Activated naive CD4-positive, alpha-beta T cell treated with anti-CD3 and anti-CD28 coated beads, Interleukin-2, amount 10 ng/mL, durations not matched to agents 7 days and 5 days (primary cell): ENCODE measurements around the gene TMOD2.
A peak's percentile ranks its signal among the peaks of the same experiment; 100 is the strongest.
"Not testable (repeated sequence)": the region's sequence is repeated elsewhere in the genome, so short reads cannot be mapped to it uniquely, and the experiment has no call there.

Source experiments
- CTCF ChIA-PET: fragments of 350-600 bp; sonication (Branson Sonifier 250); formaldehyde crosslinking; loops from one replicate; lab custom pipeline; 2021; ENCODE audit warnings: antibody characterized with exemption; lab: Charles Lee
- DNase-seq: peaks from one replicate; pipeline ENCODE4 v3.0.0-alpha.2; 2020
- H3K27ac Mint-ChIP-seq: one replicate; pipeline ENCODE4 v1.8.0; 2021; ENCODE audit warnings: mild to moderate bottlenecking, moderate library complexity, mixed read lengths
- H3K27me3 Mint-ChIP-seq: one replicate; pipeline ENCODE4 v1.8.0; 2021; ENCODE audit warnings: mild to moderate bottlenecking, mixed read lengths
- H3K36me3 Mint-ChIP-seq: one replicate; pipeline ENCODE4 v1.8.0; 2021; ENCODE audit warnings: mixed read lengths
- H3K4me1 Mint-ChIP-seq: one replicate; pipeline ENCODE4 v1.8.0; 2021; ENCODE audit warnings: mixed read lengths
- H3K4me3 Mint-ChIP-seq: one replicate; pipeline ENCODE4 v1.8.0; 2021; ENCODE audit warnings: mild to moderate bottlenecking, moderate library complexity, mixed read lengths
- H3K9me3 Mint-ChIP-seq: one replicate; pipeline ENCODE4 v1.8.0; 2021; ENCODE audit warnings: mixed read lengths

TMOD2 gene

DNA sequence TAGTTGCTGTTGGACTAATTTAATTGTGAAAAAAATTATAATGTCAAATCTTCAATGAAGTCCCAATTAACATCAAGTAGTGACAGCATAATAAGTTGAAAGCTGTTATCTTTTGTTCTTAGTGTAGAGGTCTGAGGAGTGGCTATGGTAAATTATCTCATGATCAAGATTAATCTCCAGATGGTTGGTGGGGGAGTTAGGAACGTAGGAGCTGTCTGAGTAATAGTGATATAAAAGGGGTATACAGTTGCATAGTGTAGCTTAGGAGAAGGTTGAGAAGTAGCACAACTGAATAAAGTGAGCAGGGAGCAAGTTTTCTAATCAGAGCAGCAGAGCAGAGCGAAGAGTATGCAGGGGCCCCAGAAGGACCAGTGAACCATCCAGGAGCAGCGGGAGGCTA, 19.5 kb downstream of the TMOD2 start:
- DNase-seq = no peak
- Mint-ChIP-seq H3K27ac (no peak overlapping the region), H3K36me3 (peaks cover 23% of the 10 kb centered on the region), H3K9me3 (peaks cover 6% of the 10 kb centered on the region), H3K4me1 (peaks cover 11% of the 10 kb centered on the region), H3K4me3 (no peak overlapping the region), H3K27me3 (no peaks in the 10 kb centered on the region)
- CTCF ChIA-PET = interaction anchor here (8.9 kb wide), 1 partner anchor 123 kb away, joined by 190 read pairs; no protein-coding TSS in a partner anchor

DNA sequence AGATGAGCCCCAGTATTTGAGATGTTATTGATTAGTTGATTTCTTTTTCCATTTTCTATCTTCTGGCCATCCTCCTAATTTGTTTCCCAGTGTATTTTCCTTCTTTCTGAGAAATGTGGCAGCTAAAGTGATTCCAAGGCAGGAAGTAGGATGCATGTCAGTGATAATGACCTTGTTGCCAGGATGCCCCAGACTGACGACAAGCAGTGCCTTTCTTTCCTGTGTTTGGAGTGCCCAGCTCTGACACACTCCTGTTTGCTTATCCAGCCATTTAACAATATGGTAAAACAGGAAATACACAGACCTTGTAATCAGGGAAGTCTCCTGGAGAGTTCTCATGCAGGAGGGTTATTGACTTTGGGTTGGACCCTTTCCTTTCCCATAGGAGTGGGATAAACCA, 20.4 kb downstream of the TMOD2 start:
- CTCF ChIA-PET = interaction anchor here (0.7 to 8.9 kb wide), 3 partner anchors 10 to 123 kb away, joined by 3 to 190 read pairs (median 3); no protein-coding TSS in a partner anchor
- no peak overlapping the region for H3K4me3 Mint-ChIP-seq

GRCh38 chr15:51774916-51775315, 23.5 kb downstream of the TMOD2 start:
- peaks cover 4% of the 10 kb centered on the region for H3K4me1 Mint-ChIP-seq
- H3K4me3 Mint-ChIP-seq = no peak overlapping the region
- no peaks in the 10 kb centered on the region for H3K9me3 Mint-ChIP-seq
- peaks cover 10% of the 10 kb centered on the region for H3K36me3 Mint-ChIP-seq
- no peak for DNase-seq
- no peak overlapping the region for H3K27ac Mint-ChIP-seq
- H3K27me3 Mint-ChIP-seq = no peaks in the 10 kb centered on the region
- CTCF ChIA-PET = interaction anchor here (1.3 to 8.9 kb wide), 8 partner anchors 9 to 278 kb away, joined by 3 to 190 read pairs (median 18); partner anchors contain the start of genes DMXL2 and LYSMD2

More for the DNA sequence above, 20.4 kb downstream of the TMOD2 start:
- Mint-ChIP-seq H3K36me3 (peaks cover 23% of the 10 kb centered on the region), H3K27me3 (no peaks in the 10 kb centered on the region), H3K4me1 (peaks cover 15% of the 10 kb centered on the region), H3K27ac (peak overlapping the region; percentile 8), H3K9me3 (peaks cover 6% of the 10 kb centered on the region)
- DNase-seq = no peak

- DNase-seq = peak; percentile 61
These were observed 24.8 kb downstream of the TMOD2 start for GRCh38 chr15:51775967-51776816.

GRCh38 chr15:51776952-51777569, 25.7 kb downstream of the TMOD2 start:
- Mint-ChIP-seq H3K27me3 (no peaks in the 10 kb centered on the region), H3K4me3 (no peak overlapping the region), H3K36me3 (peaks cover 15% of the 10 kb centered on the region), H3K4me1 (peaks cover 4% of the 10 kb centered on the region), H3K27ac (no peak overlapping the region), H3K9me3 (no peaks in the 10 kb centered on the region)
- CTCF ChIA-PET = interaction anchor here (0.7 to 8.9 kb wide), 38 partner anchors 8 to 362 kb away, joined by 3 to 190 read pairs (median 5); partner anchors contain the start of genes DMXL2, LYSMD2 and SCG3
- DNase-seq = peak; percentile 76

More at GRCh38 chr15:51775967-51776816, 24.8 kb downstream of the TMOD2 start:
- Mint-ChIP-seq H3K27ac (no peak overlapping the region), H3K36me3 (peaks cover 8% of the 10 kb centered on the region), H3K9me3 (no peaks in the 10 kb centered on the region), H3K4me3 (no peak overlapping the region), H3K27me3 (no peaks in the 10 kb centered on the region), H3K4me1 (peaks cover 4% of the 10 kb centered on the region)
- CTCF ChIA-PET = interaction anchor here (0.6 to 8.9 kb wide), 44 partner anchors 7 to 958 kb away, joined by 3 to 190 read pairs (median 4); partner anchors contain the start of genes DMXL2, LYSMD2 and SCG3

DNA sequence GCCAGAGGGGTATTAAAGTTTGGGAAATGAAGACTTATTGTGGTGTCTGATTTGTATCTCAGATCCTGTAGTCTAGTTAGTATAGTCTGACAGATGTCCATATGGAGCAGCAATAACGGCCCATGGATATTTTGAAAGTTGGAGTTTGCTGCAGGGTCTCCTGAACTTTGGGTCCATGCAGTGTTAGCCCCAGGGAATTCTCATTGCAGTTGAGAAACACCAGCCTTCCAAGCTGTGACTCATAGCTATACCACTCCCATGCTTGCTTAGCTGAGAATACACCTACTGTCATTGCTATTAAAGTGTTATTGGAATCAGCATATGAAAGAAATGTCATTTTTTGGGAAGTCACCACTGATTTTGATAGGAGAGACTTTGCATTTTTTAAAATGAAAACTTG, 29.2 kb downstream of the TMOD2 start:
- H3K9me3 Mint-ChIP-seq = peaks cover 4% of the 10 kb centered on the region
- no peaks in the 10 kb centered on the region for H3K27me3 Mint-ChIP-seq
- no peak overlapping the region for H3K27ac Mint-ChIP-seq
- H3K36me3 Mint-ChIP-seq = peaks cover 27% of the 10 kb centered on the region
- peaks cover 4% of the 10 kb centered on the region for H3K4me1 Mint-ChIP-seq
- CTCF ChIA-PET = interaction anchor here (1.9 kb wide), 1 partner anchor 131 kb away, joined by 10 read pairs; no protein-coding TSS in a partner anchor
- no peak for DNase-seq
- no peak overlapping the region for H3K4me3 Mint-ChIP-seq

- Mint-ChIP-seq H3K9me3 (peaks cover 4% of the 10 kb centered on the region), H3K27ac (no peak overlapping the region), H3K27me3 (no peaks in the 10 kb centered on the region), H3K4me1 (no peaks in the 10 kb centered on the region), H3K36me3 (peaks cover 26% of the 10 kb centered on the region), H3K4me3 (no peak overlapping the region)
- DNase-seq = no peak
- CTCF ChIA-PET = interaction anchor here (1.9 kb wide), 1 partner anchor 132 kb away, joined by 10 read pairs; no protein-coding TSS in a partner anchor
These were observed 30.1 kb downstream of the TMOD2 start for GRCh38 chr15:51781506-51781905.

DNA sequence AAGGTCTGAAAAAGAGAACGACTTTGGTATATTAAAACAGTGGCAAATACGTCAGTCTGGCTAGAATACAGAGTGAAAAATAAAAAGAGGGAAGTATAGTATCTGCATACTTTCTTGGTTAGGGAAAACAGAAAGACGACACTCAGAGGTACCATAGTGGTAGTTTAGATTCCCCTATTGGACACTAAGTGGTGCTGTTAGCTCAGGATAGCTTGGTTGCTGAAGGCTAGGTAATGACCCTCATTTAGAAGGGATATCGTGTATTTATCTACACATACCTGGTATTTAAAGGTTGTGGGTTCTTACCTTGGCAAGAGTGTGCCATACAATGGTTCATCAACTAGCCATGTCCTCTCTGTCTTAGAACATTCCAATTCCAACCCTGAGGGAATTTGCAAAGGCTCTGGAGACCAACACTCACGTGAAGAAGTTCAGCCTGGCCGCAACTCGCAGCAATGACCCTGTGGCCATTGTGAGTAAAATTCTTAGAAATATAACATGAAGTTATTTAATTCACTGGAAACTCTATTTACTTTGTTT, 31.0 kb downstream of the TMOD2 start:
- Mint-ChIP-seq H3K27ac (no peak overlapping the region), H3K36me3 (peaks cover 30% of the 10 kb centered on the region), H3K27me3 (no peaks in the 10 kb centered on the region), H3K4me1 (no peaks in the 10 kb centered on the region), H3K4me3 (no peak overlapping the region), H3K9me3 (peaks cover 4% of the 10 kb centered on the region)
- CTCF ChIA-PET = interaction anchor here (1.3 to 1.8 kb wide), 2 partner anchors 132 to 426 kb away, joined by 5 to 9 read pairs; no protein-coding TSS in a partner anchor
- no peak for DNase-seq

- H3K9me3 Mint-ChIP-seq = peaks cover 4% of the 10 kb centered on the region
- no peak overlapping the region for H3K27ac Mint-ChIP-seq
- peaks cover 33% of the 10 kb centered on the region for H3K36me3 Mint-ChIP-seq
- no peak for DNase-seq
- no peaks in the 10 kb centered on the region for H3K27me3 Mint-ChIP-seq
- no peak overlapping the region for H3K4me3 Mint-ChIP-seq
- H3K4me1 Mint-ChIP-seq = no peaks in the 10 kb centered on the region
- CTCF ChIA-PET = interaction anchor here (1.3 kb wide), 1 partner anchor 424 kb away, joined by 5 read pairs; no protein-coding TSS in a partner anchor
These were observed 32.6 kb downstream of the TMOD2 start for GRCh38 chr15:51783967-51784366.

DNA sequence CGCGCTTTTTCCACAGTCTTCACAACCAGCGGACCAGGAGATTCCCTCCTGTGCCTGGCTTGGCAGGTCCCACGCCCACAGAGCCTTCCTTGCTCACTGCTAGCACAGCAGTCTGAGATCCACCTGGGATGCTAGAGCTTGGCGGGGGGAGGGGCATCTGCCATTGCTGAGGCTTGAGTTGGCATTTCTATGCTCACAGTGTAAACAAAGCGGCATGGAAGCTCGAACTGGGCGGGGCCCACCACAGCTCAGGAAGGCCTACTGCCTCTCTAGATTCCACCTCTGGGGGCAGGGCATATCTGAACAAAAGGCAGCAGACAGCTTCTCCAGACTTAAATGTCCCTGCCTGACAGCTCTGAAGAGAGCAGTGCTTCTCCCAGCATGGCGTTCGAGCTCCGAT, 35.7 kb downstream of the TMOD2 start:
- H3K27me3 Mint-ChIP-seq, H3K4me1 Mint-ChIP-seq, H3K27ac Mint-ChIP-seq, H3K9me3 Mint-ChIP-seq, CTCF ChIA-PET, DNase-seq, H3K4me3 Mint-ChIP-seq: not testable (repeated sequence)
- H3K36me3 Mint-ChIP-seq = peaks cover 23% of the 10 kb centered on the region

DNA sequence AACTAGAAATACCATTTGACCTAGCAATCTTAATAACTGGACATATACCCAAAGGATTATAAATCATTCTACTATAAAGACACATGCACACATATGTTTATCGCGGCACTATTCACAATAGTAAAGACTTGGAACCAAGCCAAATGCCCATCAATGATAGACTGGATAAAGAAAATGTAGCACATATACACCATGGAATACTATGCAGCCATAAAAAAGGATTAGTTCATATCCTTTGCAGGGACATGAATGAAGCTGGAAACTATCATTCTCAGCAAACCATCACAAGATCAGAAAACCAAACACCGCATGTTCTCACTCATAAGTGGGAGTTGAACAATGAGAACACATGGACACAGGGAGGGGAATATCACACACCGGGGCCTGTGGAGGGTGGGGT, 41.1 kb downstream of the TMOD2 start:
- H3K4me1 Mint-ChIP-seq, DNase-seq, H3K27me3 Mint-ChIP-seq, H3K9me3 Mint-ChIP-seq, H3K36me3 Mint-ChIP-seq, H3K4me3 Mint-ChIP-seq, H3K27ac Mint-ChIP-seq, CTCF ChIA-PET: not testable (repeated sequence)

DNA sequence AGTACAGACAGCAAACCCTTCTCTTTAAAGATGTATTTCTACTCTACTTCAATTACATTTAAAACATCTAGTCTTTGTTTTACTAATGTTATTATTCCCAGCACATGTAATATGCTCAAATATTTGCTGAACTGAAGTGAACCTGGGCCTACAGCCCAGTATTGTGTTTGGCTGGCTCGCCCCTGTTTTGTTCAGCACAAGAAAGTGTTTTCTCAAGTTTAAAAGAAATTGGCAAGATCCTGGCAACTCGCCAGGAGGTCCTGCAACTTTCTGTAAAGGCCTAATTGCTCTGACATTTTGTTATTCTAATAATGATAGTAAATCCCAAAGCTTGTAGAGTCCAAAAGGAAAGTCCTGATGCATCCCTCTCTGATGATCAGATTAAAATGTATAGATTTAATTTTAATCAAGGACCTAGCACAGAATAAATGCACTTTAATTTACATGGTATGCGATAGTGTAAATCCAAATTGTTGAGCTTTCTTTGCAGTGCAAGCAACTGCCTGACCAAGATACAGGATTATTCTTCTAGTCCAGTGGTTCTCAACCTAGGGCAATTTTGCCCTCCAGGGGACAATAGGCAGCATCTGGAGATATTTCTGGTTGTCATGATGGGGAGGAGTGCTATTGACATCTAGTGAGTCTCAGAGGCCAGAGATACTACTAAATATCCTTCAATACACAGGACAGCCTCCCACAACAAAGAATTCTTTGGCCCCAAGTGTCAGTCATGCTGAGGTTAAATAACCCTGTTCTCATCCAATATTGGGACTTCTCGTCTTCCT, 42.3 kb downstream of the TMOD2 start:
- Mint-ChIP-seq H3K9me3 (no peaks in the 10 kb centered on the region), H3K4me3 (no peak overlapping the region), H3K36me3 (peaks cover 2% of the 10 kb centered on the region), H3K4me1 (peaks cover 8% of the 10 kb centered on the region), H3K27ac (no peak overlapping the region), H3K27me3 (no peaks in the 10 kb centered on the region)
- CTCF ChIA-PET = interaction anchor here (1.2 kb wide), 1 partner anchor 17 kb away, joined by 3 read pairs; no protein-coding TSS in a partner anchor
- no peak for DNase-seq

DNA sequence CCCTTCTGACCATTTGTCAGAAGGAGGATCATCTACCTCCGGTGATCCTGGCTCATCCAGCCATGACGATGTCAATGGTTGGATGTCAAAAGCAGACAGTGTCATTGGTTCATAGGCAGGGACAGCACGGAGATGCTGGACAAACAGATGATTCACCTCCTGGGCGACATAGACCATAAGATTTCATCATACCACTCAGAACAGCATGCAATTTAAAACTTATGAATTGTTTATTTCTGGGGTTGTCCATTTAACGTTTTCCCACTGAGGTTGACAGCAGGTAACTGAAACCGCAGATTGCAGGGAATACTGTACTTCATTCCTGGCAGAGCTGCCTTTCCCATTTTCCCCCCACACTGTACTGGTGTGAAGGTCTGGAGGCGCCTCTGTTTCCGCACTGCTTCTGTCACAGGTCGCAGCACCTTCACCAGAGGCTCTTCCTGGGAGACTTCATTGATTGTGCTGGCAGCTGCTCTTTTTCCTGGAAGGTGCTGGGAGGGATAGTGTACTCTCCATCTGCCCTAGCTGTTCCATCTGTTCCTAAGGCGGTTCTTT, 45.5 kb downstream of the TMOD2 start:
- H3K9me3 Mint-ChIP-seq = no peaks in the 10 kb centered on the region
- peaks cover 5% of the 10 kb centered on the region for H3K36me3 Mint-ChIP-seq
- H3K4me3 Mint-ChIP-seq = no peak overlapping the region
- H3K27me3 Mint-ChIP-seq = no peaks in the 10 kb centered on the region
- CTCF ChIA-PET = no interaction called here
- DNase-seq = no peak
- H3K27ac Mint-ChIP-seq = no peak overlapping the region
- H3K4me1 Mint-ChIP-seq = peaks cover 9% of the 10 kb centered on the region
